ENCODE data around the gene KCNH4.

GRCh38 chr17:42135151-42135550 is 45.8 kb downstream of the KCNH4 start:
- no peak for TF ChIP-seq CTCF (IDR thresholded peaks at IDR 0.05; ENCODE audit: poor library complexity, severe bottlenecking)
- TF ChIP-seq REST (IDR thresholded peaks at IDR 0.05; ENCODE audit: borderline replicate concordance): no peak
- TF ChIP-seq POLR2AphosphoS5 (IDR thresholded peaks at IDR 0.05): no peak
- TF ChIP-seq RAD21 (conservative IDR thresholded peaks at IDR 0.05): no peak
- TF ChIP-seq TAF1 (IDR thresholded peaks at IDR 0.05; ENCODE audit: low read depth): no peak

Measured in neural cell (in vitro differentiated cells).